Measurements from ENCODE around the gene SORL1-AS1.
"Not testable (repeated sequence)": the region's sequence is repeated elsewhere in the genome, so short reads cannot be mapped to it uniquely, and the experiment has no call there.

Gene SORL1-AS1

GRCh38 chr11:121426476-121427399, 26.0 kb downstream of the SORL1-AS1 start:
- DNase-seq, result peak in 4 of 5 donors; percentile 21 to 58 (median 34)

DNA sequence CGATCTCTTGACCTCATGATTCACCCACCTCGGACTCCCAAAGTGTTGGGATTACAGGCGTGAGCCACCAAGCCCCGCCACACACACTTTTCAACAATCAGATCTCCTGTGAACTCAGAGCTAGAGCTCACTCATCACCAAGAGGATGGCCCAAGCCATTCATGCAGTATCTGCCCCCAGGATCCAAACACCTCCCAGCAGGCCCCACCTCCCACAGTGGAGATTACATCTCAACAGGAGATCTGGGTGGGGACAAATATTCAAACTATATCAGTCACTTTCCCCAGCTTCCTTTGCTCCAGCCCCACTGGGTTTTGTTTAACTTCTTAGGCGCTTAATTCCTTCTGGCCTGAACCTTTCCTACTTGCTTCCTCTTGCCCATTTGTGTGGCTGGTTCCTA, 26.9 kb downstream of the SORL1-AS1 start:
- no peak for DNase-seq

- DNase-seq, result peak in 1 of 5 donors; percentile 48
These were observed 30.1 kb downstream of the SORL1-AS1 start for GRCh38 chr11:121422675-121423074.

DNA sequence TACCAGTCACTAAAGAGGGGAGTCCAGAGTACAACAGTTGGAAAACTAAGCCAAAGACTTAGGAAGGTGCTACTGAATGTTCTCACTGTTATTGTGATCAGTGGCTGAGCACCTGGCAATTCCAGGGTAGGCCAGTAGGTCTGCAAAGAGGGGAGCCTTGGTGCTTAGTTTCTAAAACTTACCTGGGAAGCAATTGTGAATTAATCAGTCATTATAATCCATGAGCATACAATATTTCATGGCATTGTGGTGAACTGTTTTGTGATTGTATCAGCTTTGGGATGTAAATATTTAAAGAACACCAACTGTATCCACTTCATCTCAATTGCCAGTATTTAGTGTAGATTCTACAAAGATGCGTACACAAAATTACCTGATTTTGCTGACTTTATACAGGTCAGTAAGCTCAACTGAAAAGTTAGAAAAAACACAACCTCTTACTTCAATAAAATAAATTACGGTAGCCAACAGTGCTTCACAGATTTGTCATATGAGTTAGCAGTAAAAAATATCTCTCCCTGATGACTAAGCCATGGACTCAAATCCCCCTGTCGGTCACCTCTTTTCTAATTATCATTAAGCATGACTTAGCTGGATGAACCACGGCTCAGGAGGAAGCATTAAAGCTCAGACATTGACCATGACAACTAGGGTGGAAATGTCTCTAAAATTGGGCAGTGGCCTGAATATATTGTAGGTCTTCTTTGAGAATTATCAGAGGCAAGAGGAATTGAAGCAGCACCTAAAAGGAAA, 31.4 kb downstream of the SORL1-AS1 start:
- DNase-seq, result no peak

DNA sequence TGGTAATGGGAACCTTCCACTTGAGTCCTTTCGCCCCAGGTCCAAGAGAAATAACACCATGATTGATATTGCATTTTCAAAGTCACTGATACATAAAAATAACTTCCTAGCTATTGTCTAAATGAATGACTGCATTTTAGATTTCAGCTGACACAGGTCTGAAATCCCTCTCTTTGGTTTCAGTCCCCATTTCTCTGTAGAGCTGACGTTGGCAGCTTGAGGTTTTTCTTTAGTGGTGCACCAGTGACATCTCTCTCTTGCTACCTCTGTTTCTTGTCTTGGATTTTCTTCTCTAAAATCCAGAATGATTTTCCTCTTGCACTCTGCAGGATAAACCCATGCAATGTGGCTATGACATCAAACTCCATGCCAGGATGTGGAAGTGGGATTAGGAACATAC, 32.4 kb downstream of the SORL1-AS1 start:
- DNase-seq, result peak in 1 of 5 donors; percentile 45

DNA sequence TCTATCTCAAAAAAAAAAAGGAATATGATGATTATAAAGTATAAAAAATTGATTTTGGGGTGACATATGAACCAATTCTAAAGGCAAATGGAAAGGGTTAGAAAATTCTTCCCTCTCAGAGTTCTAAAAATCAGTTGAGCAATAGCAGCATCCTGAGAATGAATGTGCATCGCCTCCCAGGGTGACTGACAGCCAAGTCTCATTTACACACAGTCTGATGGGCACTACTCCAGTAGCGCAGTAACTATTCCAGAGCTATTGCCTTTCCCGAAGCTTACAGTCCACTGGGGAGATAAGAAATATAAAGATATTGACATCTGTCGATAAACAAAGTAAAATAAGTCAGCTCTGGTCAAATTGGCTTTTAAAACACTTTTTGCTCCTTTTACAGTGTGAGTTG, 32.9 kb downstream of the SORL1-AS1 start:
- DNase-seq, result no peak

DNA sequence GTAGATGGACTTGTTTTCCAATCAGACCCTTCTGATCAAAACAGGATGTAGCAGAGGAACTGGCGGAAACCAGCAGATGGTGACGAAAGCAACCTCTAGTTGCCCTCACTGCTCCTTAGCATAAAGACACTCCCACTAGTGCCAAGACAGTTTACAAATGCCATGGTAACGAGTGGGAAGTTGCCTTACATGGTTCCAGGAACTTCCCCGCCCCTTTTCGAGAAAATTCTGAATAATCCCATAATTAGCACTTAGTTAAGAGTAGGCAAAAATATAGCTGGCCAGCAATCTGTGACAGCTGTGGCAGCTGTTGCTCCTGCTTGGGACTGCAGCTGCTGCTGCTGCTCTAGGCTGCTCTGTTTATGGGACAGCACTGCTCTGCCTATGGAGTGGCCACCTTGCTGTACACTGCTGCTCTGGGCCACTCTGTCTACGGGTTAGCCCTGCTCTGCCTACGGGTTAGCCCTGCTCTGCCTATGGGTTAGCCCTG, 34.1 kb downstream of the SORL1-AS1 start:
- DNase-seq, result peak; percentile 19 to 94 (median 41)

GRCh38 chr11:121417607-121418006, 35.2 kb downstream of the SORL1-AS1 start:
- DNase-seq, result no peak

DNA sequence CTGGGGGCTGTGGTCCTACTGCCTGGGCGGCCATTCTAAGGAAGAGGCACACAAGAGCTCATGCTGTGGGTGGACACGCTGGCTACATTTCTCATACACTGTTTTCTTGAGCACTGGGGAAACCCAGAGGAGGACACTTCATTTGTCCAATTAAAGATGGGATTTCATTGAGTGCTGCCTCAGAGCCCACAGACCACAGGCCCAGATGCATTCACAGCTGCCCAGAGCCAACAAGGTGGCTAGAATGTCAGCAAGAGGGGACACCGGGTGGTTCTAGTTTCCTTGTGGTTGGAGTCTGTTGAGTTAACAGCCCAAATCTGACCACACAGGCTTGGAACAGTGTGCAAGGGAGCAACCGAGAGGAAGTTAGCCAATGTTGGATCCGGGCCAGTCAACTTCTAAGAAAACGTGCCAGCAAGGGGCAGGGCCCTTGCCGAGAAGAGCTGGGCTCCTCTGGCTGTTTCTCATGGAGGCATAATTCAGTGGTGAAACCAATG, 35.7 kb downstream of the SORL1-AS1 start:
- peak in 4 of 5 donors; percentile 16 to 89 (median 20) for DNase-seq

DNA sequence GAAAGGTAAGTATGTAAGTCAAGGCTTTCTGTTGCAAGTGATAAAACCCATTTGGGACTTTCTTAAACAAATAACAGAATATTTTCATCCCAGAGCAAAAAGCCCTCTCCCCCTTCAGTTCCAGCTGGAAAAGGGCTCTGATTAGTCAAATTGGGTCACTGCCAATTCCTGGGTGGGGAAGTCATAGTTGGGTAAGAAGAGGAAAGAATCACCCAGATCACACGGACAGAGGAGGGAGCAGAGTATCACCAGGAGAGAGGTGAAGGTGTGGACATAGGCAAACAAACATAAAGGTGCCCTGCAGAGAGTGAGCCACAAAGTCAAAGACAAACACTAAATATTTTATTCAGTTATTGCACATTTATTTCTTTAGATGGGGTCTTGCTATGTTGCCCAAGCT, 36.9 kb downstream of the SORL1-AS1 start:
- no peak for DNase-seq

- DNase-seq, result no peak
These were observed 38.4 kb downstream of the SORL1-AS1 start for GRCh38 chr11:121414141-121414913.

DNA sequence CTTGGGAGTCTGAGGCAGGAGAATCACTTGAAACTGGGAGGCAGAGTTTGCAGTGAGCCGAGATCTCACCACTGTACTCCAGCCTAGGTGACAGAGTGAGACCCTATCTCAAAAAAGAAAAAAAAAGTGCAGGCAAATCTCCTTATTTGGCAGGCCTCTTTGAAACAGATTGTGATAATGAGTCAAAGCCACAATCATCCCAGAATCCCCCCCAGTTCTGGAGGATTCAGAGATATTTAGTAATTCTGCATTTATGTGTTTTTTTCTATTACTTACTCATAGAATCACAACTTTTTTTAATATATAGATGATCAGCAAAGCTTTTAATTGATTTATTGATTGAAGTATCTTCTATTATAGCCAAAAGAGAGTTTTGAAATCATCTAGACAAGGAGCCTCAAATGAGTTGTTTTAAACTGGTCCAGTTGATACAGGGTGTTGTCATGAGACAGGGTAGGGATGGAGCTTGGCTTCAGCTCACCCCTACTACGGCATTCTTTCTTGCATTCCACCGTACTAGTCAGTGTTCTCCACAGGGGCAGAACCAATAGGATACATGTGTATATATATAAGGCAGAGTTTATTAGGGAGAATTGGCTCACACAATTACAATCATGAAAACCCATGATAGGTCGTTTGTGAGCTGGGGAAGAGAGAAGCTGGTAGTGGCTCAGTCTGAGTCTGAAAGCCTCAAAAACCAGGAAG, 39.9 kb downstream of the SORL1-AS1 start:
- no peak for DNase-seq

DNA sequence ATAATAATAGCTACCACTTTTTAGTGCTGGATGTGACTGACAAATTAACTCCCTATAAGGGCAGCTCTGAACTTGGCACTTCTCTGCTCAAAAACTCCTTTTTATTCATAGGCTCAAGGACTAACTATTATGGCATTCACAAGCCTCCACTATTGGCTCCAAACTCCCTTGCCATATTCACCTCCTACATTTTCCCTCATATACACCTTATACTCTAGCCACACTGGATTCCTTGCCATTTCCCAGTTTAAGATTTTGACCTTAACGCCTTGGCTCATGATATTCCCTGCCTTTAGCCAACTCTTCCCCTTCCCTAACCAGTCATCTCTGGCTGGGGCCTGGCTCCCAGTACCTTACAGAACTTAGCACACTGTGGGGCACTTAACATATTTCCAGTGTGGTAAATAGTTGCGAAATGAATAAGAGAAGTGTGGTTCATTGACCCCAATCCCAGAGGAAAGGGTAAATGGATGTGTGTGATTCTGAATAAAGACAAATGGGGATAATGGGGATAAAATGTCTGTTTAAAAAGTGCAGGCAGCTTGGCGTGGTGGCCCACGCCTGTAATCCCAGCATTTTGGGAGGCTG, 40.7 kb downstream of the SORL1-AS1 start:
- DNase-seq, result no peak

DNA sequence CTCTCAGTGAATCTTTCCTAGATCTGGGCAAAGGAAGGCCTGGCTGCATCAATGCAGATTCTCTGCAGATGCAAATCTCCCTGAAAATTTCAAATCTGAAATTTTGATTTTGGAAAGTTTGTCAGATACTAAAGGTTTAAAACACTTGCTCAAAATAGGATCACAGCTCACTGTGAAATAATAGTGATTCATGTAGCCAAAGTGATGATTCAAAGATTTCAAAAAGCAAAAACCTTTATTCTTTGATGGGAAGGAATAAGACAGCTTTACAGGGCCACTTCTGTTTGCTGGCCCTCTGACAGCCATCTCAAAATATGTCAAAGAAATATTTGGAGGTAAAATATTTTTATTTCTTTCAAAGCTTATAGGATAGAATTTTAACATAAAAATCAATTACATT, 41.4 kb downstream of the SORL1-AS1 start:
- DNase-seq, result not testable (repeated sequence)

- not testable (repeated sequence) for DNase-seq
These were observed 42.7 kb downstream of the SORL1-AS1 start for GRCh38 chr11:121410041-121410440.

- DNase-seq, result no peak
These were observed 43.9 kb downstream of the SORL1-AS1 start for GRCh38 chr11:121408830-121409229.

DNA sequence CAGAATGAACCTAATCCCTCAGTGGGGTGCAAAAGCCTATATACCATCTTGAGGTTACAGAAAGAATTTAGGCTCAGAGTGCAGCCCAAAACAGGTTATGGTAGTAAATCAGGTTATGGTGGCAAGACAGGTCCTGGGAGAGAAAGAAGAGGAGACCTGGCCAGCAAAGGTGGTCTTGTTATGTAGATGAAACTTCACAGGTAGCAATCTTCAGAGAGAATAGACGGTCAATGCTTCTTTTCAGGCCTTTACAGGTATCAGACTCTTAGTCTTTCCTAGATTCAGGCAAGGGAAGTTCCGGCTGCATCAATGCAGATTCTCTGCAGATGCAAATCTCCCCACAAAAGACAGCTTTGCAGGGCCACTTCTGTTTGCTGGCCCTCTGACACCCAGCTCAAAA, 46.5 kb downstream of the SORL1-AS1 start:
- no peak for DNase-seq

DNA sequence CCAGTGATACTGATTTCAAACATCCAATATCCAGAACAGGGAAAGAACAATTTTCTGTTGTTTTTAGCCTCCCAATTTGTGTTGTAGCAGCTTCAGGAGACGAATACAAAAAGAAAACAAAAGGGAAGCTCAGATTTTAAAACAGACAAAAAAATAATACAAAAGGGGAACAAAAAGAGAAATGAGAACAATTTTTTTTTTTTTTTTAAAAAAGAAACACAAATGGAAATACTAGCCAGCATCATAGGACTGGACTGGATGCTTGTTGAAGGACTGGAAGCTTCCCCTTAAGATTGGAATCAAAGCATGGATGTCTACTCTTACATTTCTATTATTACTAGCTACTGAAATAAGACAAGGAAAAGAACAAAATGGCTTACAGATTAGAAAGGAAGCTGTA, 47.1 kb downstream of the SORL1-AS1 start:
- no peak for DNase-seq

GRCh38 chr11:121394785-121395184, 58.0 kb downstream of the SORL1-AS1 start:
- no peak for DNase-seq

GRCh38 chr11:121393855-121394254, 58.9 kb downstream of the SORL1-AS1 start:
- no peak for DNase-seq

- DNase-seq, result no peak
These were observed 60.9 kb downstream of the SORL1-AS1 start for GRCh38 chr11:121391914-121392313.

- DNase-seq, result no peak
These were observed 63.1 kb downstream of the SORL1-AS1 start for GRCh38 chr11:121389651-121390050.

Measured in T-helper 1 cell (primary cell).